ENCODE data around the gene ARFIP2.

Gene ARFIP2

DNA sequence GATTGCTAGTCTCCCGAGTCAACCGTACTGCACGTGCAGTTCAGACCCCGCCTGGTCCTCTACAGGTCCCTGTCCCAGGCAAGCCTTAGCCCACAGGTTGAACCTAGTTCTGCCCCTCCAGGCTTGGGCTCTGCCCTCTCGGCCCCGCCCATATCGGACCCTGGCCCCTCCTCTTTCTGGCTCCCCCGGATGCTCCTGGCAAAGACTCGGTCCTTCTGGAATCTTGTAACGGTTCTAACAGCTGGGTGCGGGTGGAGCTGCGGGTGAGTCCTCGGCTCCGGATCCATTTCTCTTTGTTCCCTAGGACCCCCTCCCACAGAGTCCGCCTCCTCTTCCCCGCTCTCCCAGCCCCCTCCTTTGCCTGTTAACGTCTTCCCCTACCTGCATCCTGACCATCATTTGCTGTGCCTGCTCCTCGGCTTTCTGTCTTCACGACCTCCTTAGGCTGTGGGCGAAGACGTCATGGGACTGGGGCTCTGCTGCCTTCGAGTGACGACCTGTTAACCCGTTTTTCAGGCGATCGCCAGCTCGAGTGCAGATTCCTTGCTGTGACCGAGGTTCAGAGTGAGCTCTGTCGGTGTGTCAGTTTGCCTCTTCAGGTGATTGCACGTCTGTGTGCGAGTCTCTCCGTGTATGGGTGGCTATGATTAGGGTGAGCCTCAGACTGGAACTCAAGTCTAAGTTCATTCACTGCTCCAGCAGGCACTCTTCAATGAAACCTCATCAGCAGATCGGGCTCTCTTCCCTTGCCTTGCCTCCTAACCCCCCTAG, 16.1 kb upstream of the ARFIP2 start, which contains the start of gene DNHD1:
Gene DNHD1 (plus strand): TSS at position 212 of the 771 bp plus-strand sequence. CDS start 936 bp downstream, outside the sequence.
- H3K4me3 ChIP-seq (ENCODE audit: low read depth, low read length), result no peak within 1 kb of the TSS
- TF ChIP-seq, protein P1, sequence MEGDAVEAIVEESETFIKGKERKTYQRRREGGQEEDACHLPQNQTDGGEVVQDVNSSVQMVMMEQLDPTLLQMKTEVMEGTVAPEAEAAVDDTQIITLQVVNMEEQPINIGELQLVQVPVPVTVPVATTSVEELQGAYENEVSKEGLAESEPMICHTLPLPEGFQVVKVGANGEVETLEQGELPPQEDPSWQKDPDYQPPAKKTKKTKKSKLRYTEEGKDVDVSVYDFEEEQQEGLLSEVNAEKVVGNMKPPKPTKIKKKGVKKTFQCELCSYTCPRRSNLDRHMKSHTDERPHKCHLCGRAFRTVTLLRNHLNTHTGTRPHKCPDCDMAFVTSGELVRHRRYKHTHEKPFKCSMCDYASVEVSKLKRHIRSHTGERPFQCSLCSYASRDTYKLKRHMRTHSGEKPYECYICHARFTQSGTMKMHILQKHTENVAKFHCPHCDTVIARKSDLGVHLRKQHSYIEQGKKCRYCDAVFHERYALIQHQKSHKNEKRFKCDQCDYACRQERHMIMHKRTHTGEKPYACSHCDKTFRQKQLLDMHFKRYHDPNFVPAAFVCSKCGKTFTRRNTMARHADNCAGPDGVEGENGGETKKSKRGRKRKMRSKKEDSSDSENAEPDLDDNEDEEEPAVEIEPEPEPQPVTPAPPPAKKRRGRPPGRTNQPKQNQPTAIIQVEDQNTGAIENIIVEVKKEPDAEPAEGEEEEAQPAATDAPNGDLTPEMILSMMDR (IDR thresholded peaks at IDR 0.05; ENCODE audit: insufficient read depth, low read depth, low read length, missing control alignments), result no peak
- DNase-seq (ENCODE audit: low read depth), result no peak

DNA sequence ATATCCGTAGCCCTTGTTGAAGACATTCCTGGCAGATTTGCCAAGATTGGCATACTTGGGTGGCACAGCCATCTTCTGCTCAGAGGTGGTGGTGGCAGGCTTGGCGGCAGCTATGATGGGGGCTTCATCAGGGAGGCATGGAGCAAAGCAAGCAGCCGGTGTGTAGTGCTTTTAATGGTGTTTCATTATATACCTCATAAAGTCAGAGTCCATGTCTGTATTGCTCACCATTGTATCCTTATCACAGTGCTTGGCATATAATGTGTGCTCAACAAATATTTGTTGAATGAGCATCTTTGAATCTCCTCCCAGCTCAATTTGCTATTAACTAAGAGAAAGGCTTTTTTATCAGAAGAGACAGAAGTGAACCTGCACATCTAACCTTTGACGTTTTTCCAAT, 8.2 kb upstream of the ARFIP2 start:
- TF ChIP-seq, protein P1 (IDR thresholded peaks at IDR 0.05; ENCODE audit: insufficient read depth, low read depth, low read length, missing control alignments), result no peak
- DNase-seq (ENCODE audit: low read depth), result no peak
- no peak overlapping the region for H3K4me3 ChIP-seq (ENCODE audit: low read depth, low read length)

DNA sequence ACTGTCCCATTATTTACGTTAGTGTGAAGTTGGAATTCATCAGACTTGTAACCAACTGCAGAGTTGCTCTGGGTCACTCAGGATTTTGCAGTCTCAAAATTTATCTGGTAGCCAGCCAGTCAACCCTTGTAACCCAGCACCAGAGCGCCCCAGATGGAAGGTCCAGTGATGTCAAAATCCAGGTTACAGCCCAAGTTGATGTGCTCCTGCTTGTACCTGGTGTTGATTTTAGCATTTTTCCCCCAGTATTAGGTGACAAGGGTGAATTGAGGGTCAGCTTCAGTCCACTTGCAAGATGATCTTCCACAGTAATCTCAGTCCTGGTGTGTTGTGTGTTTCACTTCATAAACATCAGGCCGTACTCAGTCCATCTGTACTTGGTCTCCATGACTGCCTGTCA, 7.7 kb upstream of the ARFIP2 start:
- DNase-seq (ENCODE audit: low read depth), result no peak
- H3K4me3 ChIP-seq (ENCODE audit: low read depth, low read length), result no peak overlapping the region
- TF ChIP-seq, protein P1 (IDR thresholded peaks at IDR 0.05; ENCODE audit: insufficient read depth, low read depth, low read length, missing control alignments), result no peak

DNA sequence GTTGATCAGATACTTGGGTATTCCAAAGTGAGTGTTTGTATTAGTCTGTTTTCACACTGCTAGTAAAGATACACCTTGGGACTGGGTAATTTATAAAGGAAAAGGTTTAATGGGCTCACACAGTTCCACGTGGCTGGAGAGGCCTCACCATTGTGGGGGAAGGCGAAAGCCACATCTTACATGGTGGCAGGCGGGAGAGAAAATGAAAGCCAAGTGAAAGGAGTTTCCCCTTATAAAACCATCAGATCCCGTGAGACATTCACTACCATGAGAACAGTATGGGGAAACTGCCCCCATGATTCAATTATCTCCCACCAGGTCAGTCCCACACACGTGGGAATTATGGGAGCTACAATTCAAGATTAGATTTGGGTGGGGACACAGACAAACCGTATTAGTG, 7.2 kb upstream of the ARFIP2 start:
- DNase-seq (ENCODE audit: low read depth), result no peak
- TF ChIP-seq, protein P1 (IDR thresholded peaks at IDR 0.05; ENCODE audit: insufficient read depth, low read depth, low read length, missing control alignments), result no peak
- no peak overlapping the region for H3K4me3 ChIP-seq (ENCODE audit: low read depth, low read length)

DNA sequence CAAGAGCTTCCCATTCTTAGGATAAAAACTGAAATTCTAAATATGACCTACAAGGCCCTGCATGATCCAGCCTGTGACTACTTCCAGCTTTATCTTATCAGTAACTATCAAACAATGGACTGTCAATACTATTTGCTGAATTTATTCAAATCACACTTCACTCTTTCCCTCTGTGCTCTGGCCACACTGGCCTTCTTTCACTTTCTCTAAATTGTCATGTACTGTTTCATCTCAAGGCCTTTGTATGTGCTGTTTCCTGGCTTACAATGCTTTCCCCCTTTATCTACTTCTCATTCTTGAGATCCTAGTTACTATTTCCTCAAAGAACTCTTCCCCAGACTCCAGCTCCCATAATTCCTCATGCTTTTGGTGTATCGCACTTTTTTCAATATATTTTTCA, 5.8 kb upstream of the ARFIP2 start:
- TF ChIP-seq, protein P1 (IDR thresholded peaks at IDR 0.05; ENCODE audit: insufficient read depth, low read depth, low read length, missing control alignments), result no peak
- no peak overlapping the region for H3K4me3 ChIP-seq (ENCODE audit: low read depth, low read length)
- no peak for DNase-seq (ENCODE audit: low read depth)

DNA sequence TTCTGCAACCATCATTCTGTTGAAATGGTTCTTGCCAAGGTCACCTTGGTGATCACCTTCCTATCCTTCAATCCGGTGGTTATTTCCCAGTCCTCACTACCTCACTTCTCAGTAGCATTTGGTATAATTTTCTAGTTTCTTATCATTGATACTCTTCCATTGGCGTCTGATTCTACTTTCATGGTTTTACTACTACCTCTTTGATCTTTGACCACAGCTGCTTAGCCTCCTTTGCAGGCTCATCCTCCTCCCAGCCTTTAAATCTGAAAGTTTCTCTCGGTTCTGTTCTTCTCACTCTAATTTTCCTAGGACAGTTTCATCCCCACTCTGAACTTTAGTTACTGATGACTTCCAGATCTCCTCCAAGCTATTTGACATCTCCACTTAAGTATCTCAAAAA, 5.1 kb upstream of the ARFIP2 start:
- TF ChIP-seq, protein P1 (IDR thresholded peaks at IDR 0.05; ENCODE audit: insufficient read depth, low read depth, low read length, missing control alignments), result no peak
- H3K4me3 ChIP-seq (ENCODE audit: low read depth, low read length), result no peak overlapping the region
- no peak for DNase-seq (ENCODE audit: low read depth)

DNA sequence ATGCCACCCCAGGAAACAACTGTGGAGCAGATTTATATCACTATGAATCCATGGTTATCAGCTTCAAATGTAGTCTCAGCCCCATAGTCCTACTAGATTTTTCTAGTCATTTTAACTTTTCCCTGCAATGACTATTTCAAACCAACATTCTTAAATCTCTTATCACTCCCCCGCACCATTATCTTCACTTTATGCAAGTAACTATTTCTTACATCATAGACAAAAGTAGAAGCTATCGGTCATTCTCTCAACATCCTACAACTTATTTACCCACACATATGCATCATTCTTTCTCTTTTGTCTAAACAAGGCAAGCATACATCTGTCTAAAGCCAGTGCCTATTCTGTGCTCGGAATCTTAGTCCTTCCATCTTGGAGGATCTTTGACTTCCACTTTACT, 4.5 kb upstream of the ARFIP2 start:
- TF ChIP-seq, protein P1 (IDR thresholded peaks at IDR 0.05; ENCODE audit: insufficient read depth, low read depth, low read length, missing control alignments), result no peak

More for the DNA sequence above, 4.5 kb upstream of the ARFIP2 start:
- no peak for DNase-seq (ENCODE audit: low read depth)
- H3K4me3 ChIP-seq (ENCODE audit: low read depth, low read length), result no peak overlapping the region
